GM12878 (cell line): Measurements from ENCODE around the gene FSHR. TPM values are rescaled to one million over a fixed set of nuclear protein-coding genes. Genes with fewer than 3 reads are reported as not detected.

Experiments used
- ATAC-seq: fragments of 200-7000 bp; cut with Tn5 transposase; 3 replicates; pipeline ENCODE4 v1.9.1; 2020; ENCODE audit warnings: mild to moderate bottlenecking, moderate library complexity
- BruUV-seq: library from RNA; stranded (reverse); fragments of 400-500 nt; replicated peaks from 2 replicates; lab custom pipeline; 2021; lab: Mats Ljungman, UMichigan
- CTCF ChIA-PET: fragments of 300-600 bp; sonication (Branson Sonifier 250); formaldehyde crosslinking; extraction: SDS; loops from one replicate; lab custom pipeline; 2021; ENCODE audit warnings: inconsistent platforms; lab: Yijun Ruan, JAX
- POLR2A ChIA-PET: fragments of 350-600 bp; formaldehyde crosslinking; extraction: SDS; loops from one replicate; lab custom pipeline; 2021; ENCODE audit warnings: inconsistent platforms; lab: Charles Lee
- RAD21 ChIA-PET: fragments of 300-600 bp; sonication (Branson Sonifier 250); formaldehyde crosslinking; loops from one replicate; lab custom pipeline; 2023; ENCODE audit warnings: antibody characterized with exemption; ENCODE audit not compliant: unreplicated experiment; lab: Charles Lee
- SMC1A ChIA-PET: fragments of 300-600 bp; sonication (Branson Sonifier 250); formaldehyde crosslinking; loops from one replicate; lab custom pipeline; 2023; ENCODE audit not compliant: unreplicated experiment, uncharacterized antibody; lab: Charles Lee
- DNase-seq: peaks from one replicate; pipeline ENCODE4 v3.0.0-alpha.2; 2011; ENCODE audit warnings: low read depth, low spot score
- FAIRE-seq: peaks from 3 replicates; lab custom pipeline; 2011; peaks lifted over from hg19 to GRCh38; lab: Jason Lieb, UNC
- H2AFZ ChIP-seq: 2 replicates; pipeline ENCODE4 v1.6.0; 2011; ENCODE audit warnings: low read depth, low read length, control low read depth; ENCODE audit not compliant: control insufficient read depth
- H3K27ac ChIP-seq: 2 replicates; pipeline ENCODE4 v1.5.1; 2011; ENCODE audit warnings: control low read depth; ENCODE audit not compliant: control insufficient read depth, insufficient read depth
- H3K27me3 ChIP-seq, 2 experiments: replicated peaks in 1 of 2; 2 replicates each; pipeline versions ENCODE4 v1.6.0 to v1.6.1; 2011; ENCODE audit warnings: low read length in 1 of 2; ENCODE audit not compliant: control insufficient read depth in 2 of 2, insufficient read depth in 2 of 2
- H3K36me3 ChIP-seq, 2 experiments: 2 replicates each; pipeline ENCODE4 v1.5.1; 2011; ENCODE audit warnings: low read length in 1 of 2; ENCODE audit not compliant: control insufficient read depth in 2 of 2, insufficient read depth in 2 of 2
- H3K4me1 ChIP-seq: 2 replicates; pipeline ENCODE4 v1.6.1; 2011; ENCODE audit warnings: mild to moderate bottlenecking, low read length, moderate library complexity, mixed read lengths; ENCODE audit not compliant: control insufficient read depth, insufficient read depth
- H3K4me2 ChIP-seq: 2 replicates; pipeline ENCODE4 v1.6.0; 2011; ENCODE audit warnings: control low read depth; ENCODE audit not compliant: control insufficient read depth, insufficient read depth
- H3K4me3 ChIP-seq: fragments of 200-600 bp; sonication (generic); 2 replicates; pipeline ENCODE4 v1.5.1; 2016
- H3K79me2 ChIP-seq: 2 replicates; pipeline ENCODE4 v1.6.0; 2011; ENCODE audit warnings: low read length; ENCODE audit not compliant: control insufficient read depth, insufficient read depth
- H3K9ac ChIP-seq: 2 replicates; pipeline ENCODE4 v1.8.0; 2011; ENCODE audit warnings: low read length, control low read depth, mixed read lengths; ENCODE audit not compliant: control insufficient read depth, insufficient read depth
- H3K9me3 ChIP-seq: replicated peaks from 3 replicates; pipeline ENCODE4 v1.5.1; 2011; ENCODE audit warnings: mild to moderate bottlenecking, low read length; ENCODE audit not compliant: control insufficient read depth, insufficient read depth
- H4K20me1 ChIP-seq: 2 replicates; pipeline ENCODE4 v1.6.0; 2011; ENCODE audit not compliant: control insufficient read depth, insufficient read depth
- BRCA1 ChIP-seq: IDR thresholded peaks from 2 replicates; pipeline ENCODE4 v1.6.1; 2011; ENCODE audit warnings: low read depth, low read length, improper control_type of control experiment
- EP300 ChIP-seq, 2 experiments: fragments of 150-350 bp in 1 of 2; IDR thresholded peaks; 2 replicates each; pipeline ENCODE4 v1.6.1; 2011 to 2012; ENCODE audit warnings: low read depth in 2 of 2, low read length in 2 of 2, borderline replicate concordance in 1 of 2, improper control_type of control experiment in 1 of 2, inconsistent platforms in 1 of 2; ENCODE audit not compliant: control insufficient read depth in 1 of 2
- GATAD2B ChIP-seq: fragments of 450-650 bp; conservative IDR thresholded peaks from 2 replicates; pipeline ENCODE4 v1.6.1; 2017; ENCODE audit warnings: low read depth, mild to moderate bottlenecking, moderate library complexity
- HDAC6 ChIP-seq: fragments of 200-600 bp; sonication (generic); IDR thresholded peaks from one replicate; pipeline ENCODE4 v1.8.0; 2017; ENCODE audit warnings: antibody characterized with exemption; ENCODE audit not compliant: unreplicated experiment
- MEF2B ChIP-seq: fragments of 450-650 bp; IDR thresholded peaks from 2 replicates; pipeline ENCODE4 v1.6.1; 2018; ENCODE audit warnings: mild to moderate bottlenecking, moderate library complexity; ENCODE audit not compliant: partially characterized antibody, poor library complexity, severe bottlenecking
- NFYA ChIP-seq: IDR thresholded peaks from 2 replicates; pipeline ENCODE4 v1.6.1; 2011; ENCODE audit warnings: low read depth, mild to moderate bottlenecking, low read length, improper control_type of control experiment, borderline replicate concordance
- SUZ12 ChIP-seq: fragments of 200-600 bp; sonication (generic); IDR thresholded peaks from one replicate; pipeline ENCODE4 v1.6.1; 2018; ENCODE audit warnings: antibody characterized with exemption, mild to moderate bottlenecking; ENCODE audit not compliant: unreplicated experiment
- ZNF622 ChIP-seq: fragments of 450-650 bp; IDR thresholded peaks from 2 replicates; pipeline ENCODE4 v1.6.1; 2017; ENCODE audit warnings: mild to moderate bottlenecking, inconsistent platforms
- WGBS: methylation state at CpG from one replicate; pipeline ENCODE4 v1.1.6; 2016; ENCODE audit warnings: low lambda C conversion rate; ENCODE audit not compliant: insufficient replicate concordance, insufficient coverage; ENCODE audit errors: missing lambda C conversion rate; 5-methylcytosine and 5-hydroxymethylcytosine counted together
- in situ Hi-C: fragments of 300-500 bp; cut with MboI; formaldehyde crosslinking; loops from 9 replicates; pipeline ENCODE4 v1.14.3; 2018; ENCODE audit warnings: mixed read lengths
- intact Hi-C: fragments of 100-400 bp; cut with micrococcal nuclease; formaldehyde crosslinking; loops from one replicate; pipeline ENCODE4 v1.14.2; 2022; ENCODE audit not compliant: unreplicated experiment
- polyA plus RNA-seq, 11 experiments: library from polyadenylated mRNA; depleted of rRNA in 4 of 11; unstranded in 6 of 11; stranded (reverse) in 5 of 11; fragments of >200 nt; fragmentation: Nextera tagmentation in 4 of 11; fragmentation: Illumina TruSeq in 1 of 11; extraction: Ambion mirVana in 4 of 11; extraction: Trizol in 1 of 11; gene quantifications; 1 replicate in 1 of 11; 2 replicates in 10 of 11; pipeline versions ENCODE4 v1.2.1 to v1.2.3, GENCODE V29; 2011 to 2016; ENCODE audit warnings: inconsistent platforms in 2 of 11, missing spikeins in 2 of 11, low read depth in 1 of 11
- total RNA-seq, 4 experiments: library from RNA; depleted of rRNA in 3 of 4; stranded (reverse); fragments of >200 nt in 3 of 4; fragmentation: Illumina TruSeq in 1 of 4; extraction: Trizol in 1 of 4; gene quantifications; 2 replicates each; pipeline versions ENCODE4 v1.2.1 to v1.2.3, GENCODE V29; 2013 to 2021
- TF ChIP-seq, protein P1 (sequence below): fragments of 450-650 bp; conservative IDR thresholded peaks from 2 replicates; pipeline ENCODE4 v1.6.1; 2017; ENCODE audit warnings: mild to moderate bottlenecking, moderate library complexity
- TF ChIP-seq, protein P2 (sequence below): fragments of 150-350 bp; IDR thresholded peaks from 2 replicates; pipeline ENCODE4 v1.6.1; 2016; ENCODE audit warnings: low read depth, low read length

Gene FSHR
- total and polyA plus RNA-seq, 10 of the 15 experiments (the other 5 are each of a cell fraction or from before 2014, with no cell fraction given) = not detected

DNA sequence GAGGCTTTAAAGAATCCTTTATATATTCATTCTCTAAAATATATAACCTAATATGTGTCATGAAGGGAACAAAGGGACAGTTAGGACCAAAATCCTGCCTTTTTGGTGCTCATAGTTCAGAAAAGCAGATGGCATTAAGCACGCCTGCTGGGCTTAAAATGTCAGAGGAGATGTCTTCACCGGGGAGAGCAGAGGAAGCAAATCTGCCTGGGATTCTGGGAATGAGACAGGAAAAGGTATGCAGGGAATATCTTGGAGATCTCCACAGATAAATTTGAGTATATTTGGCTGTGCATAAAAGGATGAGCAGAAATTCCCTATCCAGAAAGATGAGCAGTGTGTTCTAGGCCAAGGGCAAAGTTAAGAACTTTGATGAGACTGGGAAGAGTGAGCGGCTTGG, 45.5 kb downstream of the FSHR start:
- no peaks in the 10 kb centered on the region for H3K9me3 ChIP-seq
- no peaks in the 10 kb centered on the region for H3K79me2 ChIP-seq
- DNase-seq (no peak), ATAC-seq (no peak), FAIRE-seq (no peak)
- TF ChIP-seq ZNF622 = no peak
- TF ChIP-seq, protein P1, sequence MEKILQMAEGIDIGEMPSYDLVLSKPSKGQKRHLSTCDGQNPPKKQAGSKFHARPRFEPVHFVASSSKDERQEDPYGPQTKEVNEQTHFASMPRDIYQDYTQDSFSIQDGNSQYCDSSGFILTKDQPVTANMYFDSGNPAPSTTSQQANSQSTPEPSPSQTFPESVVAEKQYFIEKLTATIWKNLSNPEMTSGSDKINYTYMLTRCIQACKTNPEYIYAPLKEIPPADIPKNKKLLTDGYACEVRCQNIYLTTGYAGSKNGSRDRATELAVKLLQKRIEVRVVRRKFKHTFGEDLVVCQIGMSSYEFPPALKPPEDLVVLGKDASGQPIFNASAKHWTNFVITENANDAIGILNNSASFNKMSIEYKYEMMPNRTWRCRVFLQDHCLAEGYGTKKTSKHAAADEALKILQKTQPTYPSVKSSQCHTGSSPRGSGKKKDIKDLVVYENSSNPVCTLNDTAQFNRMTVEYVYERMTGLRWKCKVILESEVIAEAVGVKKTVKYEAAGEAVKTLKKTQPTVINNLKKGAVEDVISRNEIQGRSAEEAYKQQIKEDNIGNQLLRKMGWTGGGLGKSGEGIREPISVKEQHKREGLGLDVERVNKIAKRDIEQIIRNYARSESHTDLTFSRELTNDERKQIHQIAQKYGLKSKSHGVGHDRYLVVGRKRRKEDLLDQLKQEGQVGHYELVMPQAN = no peak
- no peak for TF ChIP-seq EP300 (IDR thresholded peaks at IDR 0.05; ENCODE audit: borderline replicate concordance in 1 of 2, control insufficient read depth in 1 of 2, low read depth in 2 of 2, low read length in 2 of 2)
- TF ChIP-seq SUZ12 = no peak
- TF ChIP-seq, protein P2, sequence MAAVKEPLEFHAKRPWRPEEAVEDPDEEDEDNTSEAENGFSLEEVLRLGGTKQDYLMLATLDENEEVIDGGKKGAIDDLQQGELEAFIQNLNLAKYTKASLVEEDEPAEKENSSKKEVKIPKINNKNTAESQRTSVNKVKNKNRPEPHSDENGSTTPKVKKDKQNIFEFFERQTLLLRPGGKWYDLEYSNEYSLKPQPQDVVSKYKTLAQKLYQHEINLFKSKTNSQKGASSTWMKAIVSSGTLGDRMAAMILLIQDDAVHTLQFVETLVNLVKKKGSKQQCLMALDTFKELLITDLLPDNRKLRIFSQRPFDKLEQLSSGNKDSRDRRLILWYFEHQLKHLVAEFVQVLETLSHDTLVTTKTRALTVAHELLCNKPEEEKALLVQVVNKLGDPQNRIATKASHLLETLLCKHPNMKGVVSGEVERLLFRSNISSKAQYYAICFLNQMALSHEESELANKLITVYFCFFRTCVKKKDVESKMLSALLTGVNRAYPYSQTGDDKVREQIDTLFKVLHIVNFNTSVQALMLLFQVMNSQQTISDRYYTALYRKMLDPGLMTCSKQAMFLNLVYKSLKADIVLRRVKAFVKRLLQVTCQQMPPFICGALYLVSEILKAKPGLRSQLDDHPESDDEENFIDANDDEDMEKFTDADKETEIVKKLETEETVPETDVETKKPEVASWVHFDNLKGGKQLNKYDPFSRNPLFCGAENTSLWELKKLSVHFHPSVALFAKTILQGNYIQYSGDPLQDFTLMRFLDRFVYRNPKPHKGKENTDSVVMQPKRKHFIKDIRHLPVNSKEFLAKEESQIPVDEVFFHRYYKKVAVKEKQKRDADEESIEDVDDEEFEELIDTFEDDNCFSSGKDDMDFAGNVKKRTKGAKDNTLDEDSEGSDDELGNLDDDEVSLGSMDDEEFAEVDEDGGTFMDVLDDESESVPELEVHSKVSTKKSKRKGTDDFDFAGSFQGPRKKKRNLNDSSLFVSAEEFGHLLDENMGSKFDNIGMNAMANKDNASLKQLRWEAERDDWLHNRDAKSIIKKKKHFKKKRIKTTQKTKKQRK = no peak
- TF ChIP-seq NFYA = no peak
- no peak for TF ChIP-seq MEF2B
- TF ChIP-seq HDAC6 = no peak
- TF ChIP-seq BRCA1 = no peak
- TF ChIP-seq GATAD2B = no peak
- ChIA-PET RAD21 (no interaction called here), CTCF (no interaction called here), POLR2A (no interaction called here), SMC1A (no interaction called here)
- H3K4me1 ChIP-seq = no peaks in the 10 kb centered on the region
- H3K27me3 ChIP-seq = no peaks in the 10 kb centered on the region; a peak in 1 of 4 replicates
- no peak overlapping the region for H3K4me3 ChIP-seq
- H4K20me1 ChIP-seq = no peaks in the 10 kb centered on the region
- no TSS peak for BruUV-seq
- no peak overlapping the region for H2AFZ ChIP-seq
- H3K4me2 ChIP-seq = no peak overlapping the region
- 46% methylated on average over 3 of the region's 3 CpGs for WGBS
- intact Hi-C loops = no loop called here
- in situ Hi-C loops = no loop called here
- H3K36me3 ChIP-seq = no peaks in the 10 kb centered on the region
- no peak overlapping the region for H3K9ac ChIP-seq
- no peak overlapping the region for H3K27ac ChIP-seq
